GM19238 (cell line): Measurements from ENCODE around the gene ZNF140.

Experiments
- DNase-seq: peaks from one replicate; pipeline ENCODE4 v3.0.0; 2011; ENCODE audit warnings: low spot score; ENCODE audit not compliant: insufficient read length

ZNF140 gene

DNA sequence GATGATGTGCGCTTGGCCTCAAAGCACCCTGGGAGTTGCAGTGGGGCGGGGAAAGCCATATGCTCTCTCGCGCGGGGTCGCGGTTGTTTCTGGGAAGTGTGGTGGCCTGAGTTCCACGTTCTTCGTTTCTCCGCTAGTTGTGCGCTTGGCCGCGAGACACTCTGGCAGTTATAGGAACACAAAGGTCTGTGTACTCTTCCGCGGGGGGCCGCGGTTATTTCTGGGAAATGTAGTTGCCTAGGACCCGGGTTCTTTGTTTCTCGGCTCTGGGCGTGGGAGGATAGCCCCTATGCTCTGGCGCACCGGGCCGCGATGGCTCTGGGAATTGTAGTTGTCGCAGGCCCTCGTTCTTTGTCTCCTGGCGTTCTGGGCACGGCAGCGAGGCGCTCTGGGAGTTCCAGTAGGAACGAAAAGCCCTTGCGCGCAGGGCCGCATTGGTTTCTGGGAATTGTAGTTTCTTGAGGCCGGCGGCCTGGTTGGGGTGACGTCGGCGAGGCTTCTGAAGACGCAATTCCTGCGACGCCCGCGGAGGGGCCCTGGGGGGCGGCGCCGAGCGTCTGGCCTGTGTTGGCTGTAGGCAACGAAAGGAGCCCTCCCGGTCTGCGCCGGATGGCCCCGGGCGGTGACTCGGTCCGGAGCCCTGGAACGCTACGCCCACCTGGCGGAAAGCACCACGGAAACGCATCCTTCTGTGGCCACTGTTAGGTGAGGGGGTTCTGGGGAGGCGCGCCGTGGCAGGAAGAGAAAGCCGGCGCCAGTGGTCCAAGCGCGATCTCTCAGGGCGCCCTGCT lies at the start of gene ZNF140:
Gene ZNF140, plus strand, starts transcription at position 556 of the 791 bp plus-strand sequence. CDS start 398 bp downstream, outside the sequence.
- peak; percentile 57 for DNase-seq

DNA sequence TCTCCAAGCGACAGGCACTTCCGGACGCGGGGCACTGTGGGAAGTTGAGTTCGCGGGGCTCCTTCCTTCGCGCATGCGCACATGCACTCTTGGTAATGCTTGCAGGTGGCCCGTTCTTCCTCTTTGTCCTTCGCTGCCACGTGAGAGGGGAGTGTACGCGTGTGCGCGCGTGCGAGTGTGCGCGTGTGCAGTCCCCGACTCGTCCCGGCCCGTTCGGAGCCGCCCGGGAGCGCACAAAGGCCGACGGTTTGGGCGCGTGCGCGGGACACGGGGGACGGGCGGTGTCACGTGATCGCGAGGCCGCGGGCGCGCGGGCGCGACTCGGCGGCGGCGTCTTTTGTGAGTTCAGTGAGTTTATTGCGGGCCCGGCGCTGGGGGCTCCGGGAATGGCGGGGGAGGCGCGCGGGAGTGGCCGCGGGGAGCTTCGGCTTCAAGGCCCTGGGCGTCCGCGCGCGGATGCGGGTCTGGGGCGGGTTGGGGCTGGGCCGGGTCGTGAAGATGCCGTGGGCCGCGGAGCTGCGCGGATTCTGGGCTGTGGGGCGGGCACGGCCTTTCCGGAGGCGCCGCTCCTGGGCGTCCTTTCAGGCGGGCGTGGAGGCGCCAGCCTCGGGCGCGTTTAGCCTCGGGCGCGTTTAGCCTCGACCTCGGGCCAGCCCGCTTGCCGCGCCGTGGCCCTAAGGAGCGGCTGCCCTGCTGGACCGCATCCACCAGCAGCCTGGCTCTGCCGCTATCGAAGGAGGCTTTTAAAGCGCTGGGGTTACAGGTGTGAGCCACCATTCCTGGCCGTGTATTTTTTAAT lies 43.3 kb upstream of the ZNF140 start, which contains the start of gene ZNF84:
Gene ZNF84, plus strand, starts transcription at position 303 of the 799 bp plus-strand sequence. CDS start 3,959 bp downstream, outside the sequence.
- peak; percentile 85 for DNase-seq

DNA sequence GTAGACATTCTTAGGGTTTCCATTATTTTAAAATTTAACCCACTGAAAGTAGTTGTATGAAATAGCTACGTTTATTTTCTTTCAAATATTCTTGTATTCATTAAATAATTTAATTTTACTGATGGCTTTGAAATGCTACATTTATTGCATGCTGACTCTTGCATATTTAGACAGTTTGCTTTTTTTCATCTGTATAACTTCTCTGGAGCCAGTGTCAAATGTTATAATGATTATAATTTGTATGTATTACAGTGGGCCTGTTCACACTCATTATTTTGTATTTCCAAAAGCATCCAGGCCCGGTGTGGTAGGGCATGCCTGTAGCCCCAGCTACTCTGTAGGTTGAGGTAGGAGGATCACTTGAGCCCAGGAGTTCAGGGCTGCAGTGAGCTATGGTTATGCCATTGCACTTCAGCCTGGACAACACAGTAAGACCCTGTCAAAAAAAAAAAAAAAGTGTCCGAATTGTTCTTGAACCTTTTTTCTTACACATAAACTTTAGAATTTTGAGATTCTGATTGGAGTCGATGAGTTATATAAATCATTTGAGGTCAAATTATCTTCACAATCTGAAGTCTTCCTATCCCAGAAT lies 42.5 kb upstream of the ZNF140 start:
- no peak for DNase-seq

DNA sequence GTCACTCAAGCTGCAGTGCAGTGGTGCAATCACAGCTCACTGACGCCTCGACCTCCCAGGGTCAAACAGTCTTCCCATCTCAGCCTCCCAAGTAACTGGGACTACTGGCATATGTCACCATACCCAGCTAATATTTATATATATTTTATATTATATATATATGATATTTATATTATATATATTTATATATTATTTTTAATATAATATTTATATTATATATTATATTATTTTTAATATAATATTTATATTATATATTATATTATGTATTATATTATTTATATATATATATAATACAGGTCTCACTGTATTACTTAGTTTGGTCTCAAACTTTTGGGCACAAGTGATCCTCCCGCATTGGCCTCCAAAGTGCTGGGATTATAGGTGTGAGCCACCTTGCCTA lies 34.0 kb upstream of the ZNF140 start:
- DNase-seq, result no peak

DNA sequence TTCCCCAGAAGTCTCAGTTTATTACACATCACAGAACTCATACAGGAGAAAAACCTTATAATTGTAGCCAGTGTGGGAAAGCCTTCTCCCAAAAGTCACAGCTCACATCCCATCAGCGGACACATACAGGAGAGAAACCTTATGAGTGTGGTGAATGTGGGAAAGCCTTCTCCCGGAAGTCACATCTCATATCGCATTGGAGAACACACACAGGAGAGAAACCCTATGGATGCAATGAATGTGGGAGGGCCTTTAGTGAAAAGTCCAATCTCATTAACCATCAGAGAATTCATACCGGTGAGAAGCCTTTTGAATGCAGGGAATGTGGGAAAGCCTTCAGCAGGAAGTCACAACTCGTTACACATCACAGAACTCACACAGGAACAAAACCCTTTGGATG lies 23.3 kb upstream of the ZNF140 start:
- no peak for DNase-seq

DNA sequence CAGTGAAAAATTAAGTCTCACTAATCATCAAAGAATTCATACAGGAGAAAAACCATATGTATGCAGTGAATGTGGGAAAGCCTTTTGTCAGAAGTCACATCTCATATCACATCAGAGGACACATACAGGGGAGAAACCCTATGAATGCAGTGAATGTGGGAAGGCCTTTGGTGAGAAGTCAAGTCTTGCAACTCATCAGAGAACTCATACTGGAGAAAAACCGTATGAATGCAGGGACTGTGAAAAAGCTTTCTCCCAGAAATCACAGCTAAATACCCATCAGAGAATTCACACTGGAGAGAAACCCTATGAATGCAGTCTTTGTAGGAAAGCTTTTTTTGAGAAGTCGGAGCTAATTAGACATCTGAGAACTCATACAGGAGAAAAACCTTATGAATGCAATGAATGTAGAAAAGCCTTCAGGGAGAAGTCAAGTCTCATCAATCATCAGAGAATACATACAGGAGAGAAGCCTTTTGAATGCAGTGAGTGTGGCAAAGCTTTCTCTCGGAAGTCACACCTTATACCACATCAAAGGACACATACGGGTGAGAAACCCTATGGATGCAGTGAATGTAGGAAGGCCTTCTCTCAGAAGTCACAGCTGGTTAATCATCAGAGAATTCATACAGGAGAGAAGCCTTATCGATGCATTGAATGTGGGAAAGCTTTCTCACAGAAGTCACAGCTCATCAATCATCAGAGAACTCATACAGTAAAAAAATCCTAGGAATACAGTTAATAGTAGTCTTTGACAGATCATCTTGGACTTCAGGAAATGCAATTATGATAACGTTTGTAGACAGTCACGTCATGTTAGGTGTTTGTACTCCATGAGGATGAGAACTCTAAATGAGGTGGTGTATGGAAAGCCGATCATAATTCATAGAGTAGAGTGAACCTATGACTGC lies 22.3 kb upstream of the ZNF140 start:
- DNase-seq, result no peak

DNA sequence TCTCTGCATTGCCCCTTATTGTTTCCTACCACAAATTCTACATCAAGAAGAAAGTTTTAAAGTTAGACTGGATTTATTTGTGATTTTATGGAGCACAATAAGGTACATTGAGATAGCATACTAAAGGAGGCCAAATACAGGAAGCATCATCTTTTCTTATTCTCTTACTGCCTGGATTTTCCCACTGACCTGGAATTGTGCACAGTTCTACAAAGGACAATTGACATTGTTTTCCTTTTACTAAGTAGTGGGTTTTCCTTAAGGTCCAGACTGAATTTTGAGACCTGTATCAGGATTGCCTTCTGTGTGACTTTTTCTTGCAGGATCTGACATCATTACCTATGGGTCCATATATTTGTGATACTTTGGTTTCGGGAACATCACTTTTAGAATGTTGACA lies 18.8 kb upstream of the ZNF140 start:
- no peak for DNase-seq

DNA sequence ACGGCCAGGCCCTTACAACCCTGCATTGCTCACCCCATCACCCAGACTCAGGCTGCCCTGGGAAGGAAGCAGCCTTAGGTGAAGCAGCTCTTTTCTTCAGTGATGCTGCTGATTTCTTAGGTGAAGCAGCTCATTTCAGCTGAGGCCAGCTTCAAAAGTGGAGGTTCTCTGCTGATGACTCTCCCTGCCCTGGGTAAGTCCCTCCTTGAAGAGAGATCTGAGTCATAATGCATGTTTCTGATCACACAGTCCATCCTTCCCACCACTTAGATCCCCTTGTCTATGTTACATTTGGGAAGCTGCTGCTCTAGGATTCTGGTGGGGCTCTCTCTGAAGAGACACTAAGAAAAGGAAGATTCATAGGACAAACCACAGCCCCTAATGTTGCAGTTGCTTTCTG lies 17.2 kb upstream of the ZNF140 start:
- no peak for DNase-seq

DNA sequence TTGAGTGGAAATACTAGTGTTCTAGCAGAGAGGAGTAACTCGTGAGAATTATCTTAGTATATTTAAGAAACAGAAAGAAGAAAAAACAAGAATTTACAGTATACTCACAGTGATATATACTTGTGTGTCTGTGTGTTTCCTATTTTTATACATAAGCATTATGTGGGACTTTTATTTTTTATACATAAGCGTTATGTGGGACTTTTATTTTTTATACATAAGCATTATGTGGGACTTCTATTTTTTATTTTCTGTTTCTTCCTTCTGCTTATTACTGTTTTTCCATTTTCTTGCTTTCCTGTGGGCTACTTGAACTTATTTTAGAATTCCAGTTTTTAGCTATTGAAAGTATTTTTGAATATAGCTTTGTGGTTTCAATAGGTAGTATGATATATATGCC lies 6.9 kb upstream of the ZNF140 start:
- no peak for DNase-seq

DNA sequence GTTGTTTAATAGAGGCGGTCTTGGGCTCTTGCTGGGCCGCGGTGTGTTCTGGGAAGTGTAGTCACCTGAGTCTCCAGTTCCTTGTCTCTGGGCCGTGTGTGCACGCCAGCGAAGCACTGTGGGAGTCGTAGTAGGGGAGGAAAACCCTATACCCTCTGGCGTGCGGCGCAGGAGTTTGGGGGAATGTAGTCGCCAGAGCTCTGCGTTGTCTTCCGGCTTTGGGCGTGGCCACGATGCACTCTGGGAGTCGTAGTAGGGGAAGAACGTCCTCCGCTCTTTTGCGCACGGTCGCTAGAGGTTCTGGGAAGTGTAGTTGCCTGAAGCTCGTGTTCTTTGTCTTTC lies 726 bp upstream of the ZNF140 start:
- DNase-seq, result peak; percentile 51

DNA sequence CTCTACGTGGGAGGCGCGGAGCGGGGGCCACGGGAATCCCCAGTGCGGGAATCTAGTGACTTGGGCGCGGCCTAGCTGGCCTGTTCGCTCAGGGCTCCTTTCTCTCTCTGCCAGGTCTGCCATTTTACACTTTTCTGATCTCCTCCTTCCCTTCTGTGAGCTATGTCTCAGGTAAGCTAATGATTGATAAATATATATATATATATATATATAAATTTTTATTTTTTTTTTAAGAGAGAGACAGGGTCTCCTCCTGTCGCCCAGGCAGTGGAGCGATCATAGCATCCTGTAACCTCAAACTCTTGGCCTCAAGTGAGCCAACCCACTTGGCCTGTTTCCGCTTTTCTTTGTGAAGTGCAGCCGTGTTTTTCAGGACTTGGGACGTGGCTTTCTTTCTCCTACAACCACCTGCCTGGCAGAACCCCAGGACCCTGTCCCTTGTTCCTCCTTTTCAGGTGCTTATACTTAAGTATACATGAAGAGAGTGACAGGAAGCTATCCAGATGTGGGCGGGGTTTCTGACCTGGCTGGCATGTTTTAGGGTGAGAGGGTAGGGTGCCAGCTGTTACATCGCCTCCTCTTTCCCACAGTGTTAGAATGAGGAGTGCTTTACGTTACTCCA lies 547 bp downstream of the ZNF140 start:
- DNase-seq, result no peak

DNA sequence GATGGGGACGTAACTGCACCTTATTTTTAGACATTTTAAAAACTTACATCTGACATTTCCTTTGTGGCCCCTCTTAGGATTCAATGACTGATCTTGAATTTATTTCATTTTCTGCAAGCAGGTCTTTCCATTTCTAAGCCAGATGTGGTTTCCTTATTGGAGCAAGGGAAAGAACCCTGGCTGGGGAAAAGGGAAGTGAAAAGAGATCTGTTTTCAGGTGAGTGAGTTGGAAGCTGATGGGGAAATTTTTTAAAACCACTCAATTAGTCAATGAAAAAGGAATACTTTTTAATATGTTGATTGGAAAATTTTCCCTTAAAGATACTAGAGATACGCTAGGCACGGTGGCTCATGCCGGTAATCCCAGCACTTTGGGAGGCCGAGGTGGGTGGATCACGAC lies 2.6 kb downstream of the ZNF140 start:
- no peak for DNase-seq

DNA sequence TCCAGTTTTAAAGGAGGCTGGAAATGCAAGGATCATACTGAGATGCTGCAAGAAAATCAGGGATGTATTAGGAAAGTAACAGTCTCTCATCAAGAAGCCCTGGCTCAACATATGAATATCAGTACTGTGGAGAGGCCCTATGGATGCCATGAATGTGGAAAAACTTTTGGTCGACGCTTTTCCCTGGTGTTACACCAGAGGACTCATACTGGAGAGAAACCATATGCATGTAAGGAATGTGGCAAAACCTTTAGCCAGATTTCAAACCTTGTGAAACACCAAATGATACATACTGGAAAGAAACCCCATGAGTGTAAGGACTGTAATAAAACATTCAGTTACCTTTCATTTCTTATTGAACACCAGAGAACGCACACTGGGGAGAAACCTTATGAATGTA lies 24.9 kb downstream of the ZNF140 start:
- no peak for DNase-seq

DNA sequence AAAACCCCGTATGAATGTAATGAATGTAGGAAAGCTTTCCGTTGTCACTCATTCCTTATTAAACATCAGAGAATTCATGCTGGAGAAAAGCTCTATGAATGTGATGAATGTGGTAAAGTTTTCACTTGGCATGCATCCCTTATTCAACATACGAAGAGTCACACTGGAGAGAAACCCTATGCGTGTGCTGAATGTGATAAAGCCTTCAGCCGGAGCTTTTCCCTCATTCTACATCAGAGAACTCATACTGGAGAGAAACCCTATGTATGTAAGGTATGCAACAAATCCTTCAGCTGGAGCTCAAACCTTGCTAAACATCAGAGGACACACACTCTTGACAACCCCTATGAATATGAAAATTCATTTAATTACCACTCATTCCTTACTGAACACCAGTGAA lies 25.5 kb downstream of the ZNF140 start:
- no peak for DNase-seq

DNA sequence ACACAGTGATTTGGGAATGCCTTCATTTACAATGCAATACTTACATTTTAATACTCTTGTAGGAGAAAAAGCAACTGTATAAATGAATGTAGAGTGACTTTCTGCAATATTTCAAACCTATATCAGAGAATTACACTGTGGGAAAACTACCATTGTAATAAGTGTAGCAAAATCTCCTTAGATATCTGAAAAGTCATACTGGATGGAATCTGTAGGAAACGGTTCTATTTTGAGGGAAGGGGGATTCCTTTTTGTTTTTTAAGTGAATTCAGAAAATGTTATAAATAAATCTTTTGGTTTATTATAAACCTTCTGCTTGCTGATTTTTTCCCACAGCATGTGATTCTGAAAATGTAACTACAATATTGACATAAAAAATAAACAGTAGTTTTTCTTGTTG lies 26.4 kb downstream of the ZNF140 start:
- no peak for DNase-seq

DNA sequence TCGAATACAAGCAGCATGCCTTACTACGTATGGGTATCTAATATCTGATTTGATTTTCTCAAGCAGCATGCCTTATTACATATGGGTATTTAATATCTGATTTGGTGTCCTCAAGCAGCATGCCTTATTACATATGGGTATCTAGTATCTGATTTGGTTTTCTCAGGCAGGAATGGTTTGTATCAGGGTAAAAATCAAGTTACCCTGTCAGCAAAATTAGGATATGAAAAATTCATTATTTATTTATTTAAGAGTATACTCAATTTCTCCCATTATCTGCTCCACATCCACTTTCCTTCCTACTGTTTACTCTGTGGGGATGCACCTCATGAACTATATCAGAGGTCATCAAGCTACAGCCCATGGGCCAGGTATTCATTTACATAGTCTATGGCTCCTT lies 27.4 kb downstream of the ZNF140 start:
- no peak for DNase-seq

DNA sequence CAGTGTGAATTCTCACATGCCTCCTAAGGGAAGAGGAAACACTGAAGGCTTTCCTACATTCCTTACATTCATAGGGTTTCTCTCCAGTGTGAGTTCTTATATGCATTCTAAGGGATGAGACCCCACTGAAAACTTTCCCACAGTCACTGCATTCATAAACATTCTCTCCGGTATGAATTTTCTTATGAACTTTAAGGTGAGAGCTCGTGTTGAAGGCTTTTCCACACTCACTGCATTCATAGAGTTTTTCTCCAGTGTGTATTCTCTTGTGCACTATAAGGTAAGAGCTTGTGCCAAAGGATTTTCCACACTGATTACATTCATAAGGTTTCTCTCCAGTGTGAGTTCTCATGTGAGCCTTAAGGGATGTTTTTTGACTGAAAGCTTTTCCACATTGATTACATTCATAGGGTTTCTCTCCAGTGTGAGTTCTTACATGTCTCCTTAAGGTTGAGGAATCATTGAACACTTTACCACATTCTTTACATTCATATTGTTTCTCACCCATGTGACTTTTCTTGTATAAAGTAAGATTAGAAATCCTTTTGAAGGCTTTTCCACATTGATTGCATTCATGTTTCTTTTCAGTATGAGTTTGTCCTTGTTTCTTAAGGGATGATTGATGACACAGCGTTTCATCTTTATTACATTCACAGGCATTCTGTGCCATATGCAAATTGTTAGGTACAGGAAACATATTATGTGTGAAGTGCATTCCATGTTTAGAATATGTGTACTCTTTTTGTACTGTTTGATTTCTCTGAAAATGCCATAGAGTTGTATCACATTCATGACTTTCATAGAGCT lies 39.9 kb downstream of the ZNF140 start:
- no peak for DNase-seq

DNA sequence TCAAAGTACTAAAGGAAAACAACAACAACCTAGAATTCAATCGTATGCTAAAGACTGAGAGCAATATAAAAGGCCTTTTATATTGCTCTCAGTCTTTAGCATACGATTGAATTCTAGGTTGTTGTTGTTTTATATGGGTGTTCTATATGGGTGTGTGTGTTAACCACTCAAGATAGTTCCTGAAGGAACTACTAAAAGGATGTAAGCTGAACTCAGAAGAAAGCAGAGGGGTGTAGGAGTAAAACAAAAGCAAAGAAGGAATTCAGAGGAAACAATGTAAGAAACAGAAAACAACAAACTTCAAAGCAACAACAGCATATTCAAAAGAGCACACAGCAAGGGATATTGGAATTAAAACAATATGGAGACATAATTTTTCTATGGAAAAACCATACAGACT lies 44.0 kb downstream of the ZNF140 start:
- no peak for DNase-seq

DNA sequence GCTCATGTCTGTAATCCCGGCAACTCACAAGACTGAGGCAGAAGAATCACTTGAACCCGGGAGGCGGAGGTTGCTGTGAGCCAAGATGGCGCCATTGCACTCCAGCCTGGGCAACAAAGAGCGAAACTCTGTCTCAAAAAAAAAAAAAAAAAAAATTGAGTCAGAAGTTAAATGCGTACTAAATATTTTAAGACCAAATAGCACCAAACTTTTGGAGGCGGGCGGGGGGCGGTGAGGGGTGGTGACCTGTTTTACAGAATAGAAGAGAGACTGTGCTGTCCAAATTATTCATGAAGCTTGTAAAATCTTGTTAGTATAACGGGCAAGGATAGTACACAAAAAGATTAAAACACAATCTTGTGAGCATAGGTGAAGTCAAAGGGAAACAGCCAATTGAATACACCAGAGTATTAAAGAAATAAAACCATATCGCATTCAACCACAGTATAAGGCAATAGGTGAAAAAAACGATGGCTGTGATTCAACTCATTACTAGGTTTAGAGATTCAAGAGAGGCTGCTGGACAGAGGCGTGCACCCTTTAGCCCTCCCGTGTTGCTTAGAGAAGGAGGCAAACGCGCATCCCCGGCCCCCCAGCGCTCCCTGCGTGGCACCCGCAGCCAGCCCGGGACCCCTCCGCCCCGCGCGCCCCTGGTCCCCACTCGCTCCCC lies 48.8 kb downstream of the ZNF140 start:
- no peak for DNase-seq
